Measurements from ENCODE around the gene NFIA. TPM values are rescaled to one million over a fixed set of nuclear protein-coding genes. Genes with fewer than 3 reads are reported as not detected.

The NFIA gene
- total and polyA plus RNA-seq, 9 of the 15 experiments (the other 6 are each of a cell fraction or from before 2014, with no cell fraction given) = 5.3 to 24.9 (median 9.8) TPM

GRCh38 chr1:61076728-61077675 is 5.4 kb upstream of the NFIA start (continued):
- peak in 1 of 2 experiments; percentile 51; a peak in 1 of 4 replicates for TF ChIP-seq ZNF318 (IDR thresholded peaks at IDR 0.05; ENCODE audit: borderline replicate concordance in 1 of 2, low read depth in 1 of 2)
- no peak for TF ChIP-seq ATF1 (CRISPR knock-in tag; IDR thresholded peaks at IDR 0.05)
- TF ChIP-seq ATF1 (tag; IDR thresholded peaks at IDR 0.05) = peak; percentile 74
- TF ChIP-seq NR2C1 (IDR thresholded peaks at IDR 0.05) = peak; percentile 40; the same call in 1 of the 2 replicates
- peak; percentile 72 for TF ChIP-seq NR2C1 (tag; IDR thresholded peaks at IDR 0.05)
- no peak for TF ChIP-seq ZNF184 (CRISPR knock-in tag; IDR thresholded peaks at IDR 0.05)
- TF ChIP-seq, protein P1, sequence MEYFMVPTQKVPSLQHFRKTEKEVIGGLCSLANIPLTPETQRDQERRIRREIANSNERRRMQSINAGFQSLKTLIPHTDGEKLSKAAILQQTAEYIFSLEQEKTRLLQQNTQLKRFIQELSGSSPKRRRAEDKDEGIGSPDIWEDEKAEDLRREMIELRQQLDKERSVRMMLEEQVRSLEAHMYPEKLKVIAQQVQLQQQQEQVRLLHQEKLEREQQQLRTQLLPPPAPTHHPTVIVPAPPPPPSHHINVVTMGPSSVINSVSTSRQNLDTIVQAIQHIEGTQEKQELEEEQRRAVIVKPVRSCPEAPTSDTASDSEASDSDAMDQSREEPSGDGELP (CRISPR knock-in tag; IDR thresholded peaks at IDR 0.05; ENCODE audit: borderline replicate concordance) = peak; percentile 76
- peak; percentile 94 for TF ChIP-seq ZNF212 (CRISPR knock-in tag; IDR thresholded peaks at IDR 0.05)
- peak; percentile 47; the same call in 1 of the 2 replicates for TF ChIP-seq DPF2 (IDR thresholded peaks at IDR 0.05)
- TF ChIP-seq ZBED1 (IDR thresholded peaks at IDR 0.05) = no peak
- TF ChIP-seq ESRRA (IDR thresholded peaks at IDR 0.05; ENCODE audit: borderline replicate concordance, low read depth) = peak; percentile 46; the same call in 1 of the 2 replicates
- TF ChIP-seq TCF7 (IDR thresholded peaks at IDR 0.05; ENCODE audit: borderline replicate concordance) = no peak
- no peak for TF ChIP-seq SLC30A9 (CRISPR knock-in tag; IDR thresholded peaks at IDR 0.05)
- TF ChIP-seq, protein P2, sequence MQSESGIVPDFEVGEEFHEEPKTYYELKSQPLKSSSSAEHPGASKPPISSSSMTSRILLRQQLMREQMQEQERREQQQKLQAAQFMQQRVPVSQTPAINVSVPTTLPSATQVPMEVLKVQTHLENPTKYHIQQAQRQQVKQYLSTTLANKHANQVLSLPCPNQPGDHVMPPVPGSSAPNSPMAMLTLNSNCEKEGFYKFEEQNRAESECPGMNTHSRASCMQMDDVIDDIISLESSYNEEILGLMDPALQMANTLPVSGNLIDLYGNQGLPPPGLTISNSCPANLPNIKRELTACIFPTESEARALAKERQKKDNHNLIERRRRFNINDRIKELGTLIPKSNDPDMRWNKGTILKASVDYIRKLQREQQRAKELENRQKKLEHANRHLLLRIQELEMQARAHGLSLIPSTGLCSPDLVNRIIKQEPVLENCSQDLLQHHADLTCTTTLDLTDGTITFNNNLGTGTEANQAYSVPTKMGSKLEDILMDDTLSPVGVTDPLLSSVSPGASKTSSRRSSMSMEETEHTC (IDR thresholded peaks at IDR 0.05) = peak; percentile 64; the same call in 1 of the 2 replicates
- TF ChIP-seq TAF7 (tag; IDR thresholded peaks at IDR 0.05) = peak; percentile 50; the same call in 1 of the 2 replicates
- TF ChIP-seq EGR1 (conservative IDR thresholded peaks at IDR 0.05) = peak; percentile 32; the same call in 1 of the 2 replicates
- TF ChIP-seq CEBPG (CRISPR knock-in tag; IDR thresholded peaks at IDR 0.05) = peak; percentile 66; the same call in 1 of the 2 replicates
- peak; percentile 75 to 86 for TF ChIP-seq CEBPG (tag; conservative IDR thresholded peaks at IDR 0.05 in 1 of 2, IDR thresholded peaks at IDR 0.05 in 1 of 2)
- peak; percentile 12; the same call in 1 of the 2 replicates for TF ChIP-seq MTA2 (IDR thresholded peaks at IDR 0.05; ENCODE audit: low read depth)
